Daoy (cell line): ENCODE measurements around the gene HOXD10. TPM values are rescaled to one million over a fixed set of nuclear protein-coding genes. Genes with fewer than 3 reads are reported as not detected.

Source experiments
- DNase-seq: peaks from one replicate; pipeline ENCODE4 v3.0.0-alpha.2; 2015; ENCODE audit warnings: low read depth
- total RNA-seq: library from RNA; depleted of rRNA; stranded (reverse); fragments of >200 nt; shearing (Covaris generic); gene quantifications from 2 replicates; pipeline ENCODE4 v1.2.3, GENCODE V29; 2014

The HOXD10 gene
- total RNA-seq, 1 experiment from 2014 or later: 14.8 TPM

- peak; percentile 49 for DNase-seq
Observed at GRCh38 chr2:176082824-176083751, 33.5 kb upstream of the HOXD10 start.

- DNase-seq: no peak
Observed at GRCh38 chr2:176083796-176084261, 32.7 kb upstream of the HOXD10 start, which contains the start of gene EVX2. EVX2 (minus strand) TSS chr2:176083962; CDS start chr2:176083776, 186 bp downstream.

- peak; percentile 30 for DNase-seq
Observed at GRCh38 chr2:176084611-176085119, 31.9 kb upstream of the HOXD10 start.

GRCh38 chr2:176085120-176085788, 31.3 kb upstream of the HOXD10 start:
- DNase-seq: no peak

GRCh38 chr2:176085861-176086771, 30.5 kb upstream of the HOXD10 start:
- DNase-seq: peak; percentile 63

- DNase-seq: no peak
Observed at GRCh38 chr2:176087330-176088047, 29.1 kb upstream of the HOXD10 start.

- DNase-seq: peak; percentile 72
Observed at GRCh38 chr2:176088048-176088936, 28.3 kb upstream of the HOXD10 start.

GRCh38 chr2:176088937-176089842, 27.4 kb upstream of the HOXD10 start:
- no peak for DNase-seq

- no peak for DNase-seq
Observed at GRCh38 chr2:176089843-176090395, 26.7 kb upstream of the HOXD10 start.

- no peak for DNase-seq
Observed at GRCh38 chr2:176090862-176091261, 25.7 kb upstream of the HOXD10 start.

GRCh38 chr2:176091329-176092258, 25.0 kb upstream of the HOXD10 start:
- DNase-seq: no peak

- peak; percentile 72 for DNase-seq
Observed at GRCh38 chr2:176092270-176093144, 24.1 kb upstream of the HOXD10 start, which contains the start of gene HOXD13. HOXD13 (plus strand) TSS chr2:176092721; CDS start chr2:176092891, 170 bp downstream.

- peak; percentile 67 for DNase-seq
Observed at GRCh38 chr2:176093145-176093897, 23.3 kb upstream of the HOXD10 start.

GRCh38 chr2:176093898-176094249, 22.7 kb upstream of the HOXD10 start:
- no peak for DNase-seq

- DNase-seq: no peak
Observed at GRCh38 chr2:176094349-176094748, 22.2 kb upstream of the HOXD10 start.
